DMS153 treated with DMSO at 0.1 percent for 48 hours (cell line): ENCODE data around the gene RERE.
"Not testable (repeated sequence)": the region's sequence is repeated elsewhere in the genome, so short reads cannot be mapped to it uniquely, and the experiment has no call there.

Experiments used
- DNase-seq: peaks from one replicate; lab custom pipeline; 2025; ENCODE audit not compliant: unreplicated experiment; lab: John Stamatoyannopoulos, UW

RERE gene

DNA sequence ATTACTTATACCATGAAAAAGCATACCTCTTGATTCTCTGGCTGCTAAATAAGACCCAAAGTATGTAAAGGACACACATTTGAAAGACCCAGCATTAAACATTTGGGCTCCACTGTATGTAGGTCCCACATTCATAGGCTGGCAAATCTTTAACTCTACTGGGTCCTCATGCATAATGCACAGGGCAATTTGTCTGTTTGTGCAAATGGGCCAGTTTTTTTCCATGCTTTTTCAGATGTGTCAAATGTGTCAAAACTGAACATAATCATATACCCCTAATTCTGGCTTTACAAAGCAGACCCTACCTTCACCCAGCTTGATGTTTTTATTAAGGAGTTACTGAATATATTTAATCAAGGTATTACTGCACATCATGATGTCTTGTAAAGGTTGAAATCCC, 63.7 kb downstream of the RERE start:
- DNase-seq = no peak

DNA sequence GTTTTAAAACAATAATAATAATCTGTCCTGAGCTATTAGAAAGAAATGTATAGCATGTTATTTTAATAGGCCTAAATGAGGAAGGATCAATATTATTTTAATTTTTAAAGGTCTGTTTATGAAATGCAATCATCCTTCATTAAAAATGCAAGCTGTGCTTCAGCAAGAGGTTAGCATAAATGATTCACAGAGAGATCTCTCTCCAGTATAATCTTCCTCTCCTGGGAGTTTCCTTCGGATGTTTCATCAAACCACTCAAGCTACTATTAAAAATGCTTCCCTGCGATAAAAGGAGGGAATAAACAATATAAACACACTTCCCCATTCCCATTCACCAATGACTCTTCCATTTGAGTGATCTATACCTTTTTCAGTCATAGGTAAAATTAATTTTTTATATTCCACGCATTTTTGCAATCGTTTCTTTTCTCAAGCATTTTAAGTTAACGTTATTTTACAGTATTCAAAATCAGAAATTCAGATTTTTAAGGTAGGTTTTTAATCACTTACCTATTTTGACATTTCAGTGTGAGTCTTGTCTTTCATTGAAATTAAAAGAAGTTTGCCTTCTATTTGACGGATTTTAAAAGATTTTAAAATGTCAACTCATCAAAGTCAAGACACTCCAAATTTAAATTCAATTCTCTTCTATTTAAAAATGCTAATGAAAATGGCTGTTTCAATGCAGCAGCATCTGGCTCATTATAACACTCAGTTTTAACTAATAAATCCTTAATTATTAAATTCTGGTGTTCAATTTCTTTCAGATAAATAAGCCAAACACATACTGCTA, 64.3 kb downstream of the RERE start:
- DNase-seq = no peak

DNA sequence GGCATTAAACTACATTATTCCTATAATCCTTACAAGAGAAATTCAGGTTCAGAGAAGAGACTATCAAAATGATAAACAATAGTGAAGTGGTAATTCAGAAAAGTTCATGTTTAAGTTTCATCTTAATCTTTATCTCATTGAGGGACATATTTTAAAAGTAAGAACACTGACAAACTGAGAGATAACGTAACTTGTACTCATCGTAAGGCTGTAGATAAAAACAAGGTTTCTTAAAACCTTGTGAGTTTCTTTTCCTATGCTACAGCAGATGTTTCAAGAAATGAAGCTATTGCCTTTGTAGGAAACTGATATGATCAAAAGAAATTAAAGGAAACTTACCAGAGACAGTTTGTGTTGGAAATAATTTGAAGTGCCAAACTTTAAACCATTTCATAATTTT, 65.0 kb downstream of the RERE start:
- no peak for DNase-seq

DNA sequence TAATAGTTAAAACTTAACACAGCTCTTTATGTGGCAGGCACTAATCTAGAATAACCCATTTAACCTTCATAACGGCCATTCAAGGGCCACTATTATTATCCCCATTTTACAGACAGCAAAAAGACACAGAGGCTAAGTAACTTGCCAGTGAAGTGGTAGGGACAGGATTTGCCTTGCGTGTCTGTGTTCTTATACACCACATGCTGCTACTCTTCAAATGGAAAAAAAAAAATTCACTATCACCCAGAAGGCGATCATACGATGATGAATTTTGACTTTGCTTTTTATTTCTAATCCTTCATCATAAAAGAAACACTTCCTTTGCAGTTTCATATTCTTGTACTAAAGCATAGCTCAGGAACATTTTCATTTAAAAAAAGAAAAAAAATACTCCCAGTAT, 65.5 kb downstream of the RERE start:
- DNase-seq = no peak

DNA sequence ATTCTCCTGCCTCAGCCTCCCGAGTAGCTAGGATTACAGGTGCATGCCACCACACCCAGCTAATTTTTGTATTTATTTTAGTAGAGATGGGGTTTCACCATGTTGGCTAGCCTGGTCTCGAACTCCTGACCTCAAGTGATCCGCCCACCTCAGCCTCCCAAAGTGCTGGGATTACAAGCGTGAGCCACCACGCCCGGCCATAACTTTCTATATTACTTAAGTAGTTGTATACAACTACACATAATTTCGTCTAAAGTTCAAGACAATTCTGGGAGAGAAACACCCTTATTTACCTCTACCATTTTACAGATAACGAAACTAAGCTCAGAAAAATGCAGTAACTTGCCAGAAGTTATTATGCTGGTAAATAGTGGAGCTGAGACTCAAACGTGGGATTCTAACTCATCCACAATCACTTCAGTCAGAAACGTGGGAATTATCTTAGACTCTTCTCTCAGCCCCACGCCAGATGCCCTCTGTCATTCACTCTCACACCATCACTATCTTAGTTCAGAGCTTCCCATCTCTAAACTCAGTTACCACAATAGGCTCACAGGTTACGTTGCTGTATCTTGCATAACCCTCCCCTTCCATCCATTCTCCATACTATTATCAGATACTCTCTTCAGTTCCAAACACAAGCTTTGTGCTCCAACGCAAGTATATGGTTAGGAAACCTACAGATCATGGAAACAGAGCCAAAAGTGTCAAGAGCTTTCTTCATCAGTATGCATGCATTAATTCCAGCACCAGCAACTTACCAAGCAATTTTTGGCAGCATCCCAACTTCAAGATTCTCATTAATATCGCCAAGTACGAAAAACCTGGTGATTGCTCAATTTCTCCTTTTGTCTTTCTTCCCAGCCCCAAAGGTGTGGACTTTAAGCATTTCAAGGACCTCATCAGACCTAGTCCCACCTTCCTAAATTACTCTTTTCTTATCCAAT, 69.3 kb downstream of the RERE start:
- no peak for DNase-seq

DNA sequence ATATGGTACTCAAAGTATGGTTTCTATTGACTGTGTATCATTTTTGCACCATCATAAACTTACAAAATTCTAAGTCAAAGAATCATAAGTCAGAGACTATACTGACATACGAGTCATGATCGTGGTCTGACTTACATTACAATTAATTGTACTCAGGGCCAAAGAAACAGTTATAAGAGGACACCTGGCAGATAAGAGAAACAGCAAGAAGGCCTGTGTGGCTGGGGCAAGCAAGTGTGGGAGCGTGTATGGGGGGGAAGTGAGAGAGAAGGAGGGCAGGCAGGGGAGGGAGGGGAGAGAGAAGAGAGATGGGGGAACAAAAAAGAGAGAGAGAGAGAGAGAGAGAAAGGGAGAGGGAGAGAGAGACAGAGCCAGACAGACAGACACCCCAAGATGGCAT, 70.9 kb downstream of the RERE start:
- DNase-seq = no peak

DNA sequence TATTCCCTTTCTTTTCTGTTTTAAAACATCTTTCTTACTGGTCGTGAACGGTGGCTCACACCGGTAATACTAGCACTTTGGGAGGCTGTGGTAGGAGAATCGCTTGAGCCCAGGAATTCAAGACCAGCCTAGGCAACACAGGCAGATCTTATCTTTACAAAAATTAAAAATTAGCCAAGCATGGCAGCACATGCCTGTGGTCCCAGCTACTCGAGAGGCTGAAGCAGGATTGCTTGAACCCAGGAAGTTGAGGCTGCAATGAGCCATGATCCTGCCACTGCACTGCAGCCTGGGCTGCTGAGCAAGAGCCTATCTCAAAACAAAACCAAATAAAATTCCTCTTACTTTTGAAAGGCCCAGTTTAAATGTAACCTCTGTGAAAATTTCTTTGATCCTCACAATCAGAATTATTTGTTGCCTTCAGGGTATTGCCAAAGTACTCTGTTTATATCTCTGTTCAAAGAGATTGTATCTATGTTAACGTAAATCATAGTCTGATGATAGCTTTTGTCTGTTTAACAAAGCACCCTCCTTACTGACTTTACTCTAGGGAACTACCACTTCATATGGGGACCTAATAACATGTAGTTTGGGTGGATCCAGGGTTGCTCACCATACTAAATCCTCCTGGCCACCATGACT, 71.6 kb downstream of the RERE start:
- no peak for DNase-seq

DNA sequence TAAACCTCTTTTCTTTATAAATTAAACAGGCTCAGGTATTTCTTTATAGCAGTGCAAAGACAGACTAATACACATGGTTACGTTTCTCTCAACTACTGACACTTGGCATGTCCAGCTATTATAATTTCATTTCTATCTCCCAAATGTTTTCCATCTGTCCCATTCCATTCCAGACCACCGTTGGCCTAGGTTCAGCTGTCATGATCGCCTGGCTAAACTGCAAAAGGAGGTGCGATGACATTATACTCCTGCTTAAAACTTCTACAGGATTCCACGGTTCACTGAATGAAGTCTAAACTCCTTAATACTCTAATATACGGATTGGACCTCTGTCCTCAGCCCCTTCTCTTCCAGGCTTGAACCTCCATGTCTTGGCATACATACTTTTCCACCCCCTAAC, 72.1 kb downstream of the RERE start:
- no peak for DNase-seq

DNA sequence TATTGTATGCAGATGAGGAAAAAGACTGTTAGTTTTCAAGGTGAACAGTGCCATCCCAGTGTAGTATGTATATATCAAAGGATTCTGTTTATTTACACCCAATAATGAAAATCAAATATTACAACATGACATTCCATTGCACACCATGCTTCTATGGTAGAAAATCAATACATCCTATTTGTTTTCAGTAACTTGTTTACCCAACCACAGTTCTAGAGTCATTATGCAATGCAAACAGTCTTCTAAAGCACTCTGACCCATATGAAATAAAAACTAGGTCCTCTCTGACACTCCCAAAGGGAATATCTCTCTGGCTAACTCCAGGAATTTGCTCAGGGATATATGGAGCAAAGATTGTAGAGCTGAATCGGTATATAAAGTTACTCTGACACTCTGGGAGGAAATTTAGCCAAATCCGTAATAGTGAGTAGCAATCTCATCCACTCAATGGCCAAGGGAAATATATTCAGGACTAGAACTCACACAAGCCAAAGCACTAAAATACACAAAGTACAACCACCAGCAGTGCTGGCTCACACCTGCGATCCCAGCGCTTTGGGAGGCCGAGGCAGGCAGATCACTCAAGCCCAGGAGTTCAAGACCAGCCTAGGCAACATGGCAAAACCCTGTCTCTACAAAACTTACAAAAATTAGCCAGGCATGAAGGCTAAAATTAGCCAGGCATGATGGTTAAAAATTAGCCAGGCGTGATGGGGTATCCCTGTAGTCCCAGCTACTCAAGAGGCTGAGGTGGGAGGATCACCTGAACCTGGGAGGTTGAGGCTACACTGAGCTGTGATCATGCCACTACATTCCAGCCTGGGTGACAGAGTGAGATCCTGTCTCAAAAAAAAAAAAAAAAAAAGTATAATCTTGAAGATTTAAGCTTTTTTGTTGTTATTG, 75.2 kb downstream of the RERE start:
- DNase-seq = no peak

DNA sequence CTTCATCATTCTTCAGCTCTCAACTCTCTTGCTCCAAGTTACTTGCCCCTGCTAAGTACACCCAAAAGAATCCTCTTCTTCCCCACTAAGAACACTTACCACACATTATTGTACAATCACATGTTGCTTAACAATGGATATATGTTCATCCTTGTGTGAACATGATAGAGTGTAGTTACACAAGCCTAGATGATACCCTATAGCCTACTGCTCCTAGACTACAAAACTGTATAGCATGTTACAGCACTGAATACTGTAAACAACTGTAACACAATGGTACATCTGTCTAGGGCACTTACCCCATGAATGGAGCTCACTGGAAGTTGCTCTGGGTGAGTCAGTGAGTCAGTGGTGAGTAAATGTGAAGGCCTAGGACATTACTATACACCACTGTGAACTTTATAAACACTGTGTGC, 77.4 kb downstream of the RERE start:
- no peak for DNase-seq

DNA sequence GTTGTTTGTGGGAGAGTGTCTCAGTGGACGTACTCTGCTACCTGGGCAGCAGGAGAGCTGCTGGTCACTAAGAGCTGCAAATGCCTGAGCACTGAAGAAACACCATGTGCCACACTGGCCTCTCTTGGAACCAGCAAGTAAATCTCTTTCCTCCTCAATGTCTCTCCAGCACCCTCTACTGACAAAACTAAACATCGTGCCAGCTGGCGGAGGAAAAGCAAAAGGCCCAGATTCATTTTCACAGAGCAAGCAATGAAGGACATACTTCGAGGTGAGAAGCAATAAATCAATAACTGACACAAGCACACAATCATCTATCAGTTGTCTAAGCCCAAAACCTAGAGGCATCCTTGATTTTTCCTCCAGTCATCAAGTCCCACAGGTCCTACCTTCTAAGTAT, 78.1 kb downstream of the RERE start:
- DNase-seq = no peak

DNA sequence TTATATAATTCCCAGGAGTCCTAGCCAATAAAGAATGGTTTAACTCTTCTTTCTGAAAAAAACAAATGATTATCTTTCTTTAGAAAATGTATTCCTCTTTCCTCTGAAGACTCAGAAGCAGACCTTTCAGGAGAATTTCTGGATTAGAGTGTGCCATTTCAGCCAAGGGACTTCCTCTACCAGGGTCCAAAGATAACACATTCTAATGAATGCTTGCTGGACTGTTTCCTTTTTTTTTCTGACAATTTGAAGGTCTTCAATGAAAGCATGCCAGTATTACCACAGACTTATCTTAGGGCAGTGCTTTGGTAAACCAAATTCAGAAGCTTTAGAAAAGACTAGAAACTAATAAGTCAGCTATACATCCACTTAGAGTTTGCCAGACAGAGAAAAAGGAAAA, 80.5 kb downstream of the RERE start:
- DNase-seq = no peak

DNA sequence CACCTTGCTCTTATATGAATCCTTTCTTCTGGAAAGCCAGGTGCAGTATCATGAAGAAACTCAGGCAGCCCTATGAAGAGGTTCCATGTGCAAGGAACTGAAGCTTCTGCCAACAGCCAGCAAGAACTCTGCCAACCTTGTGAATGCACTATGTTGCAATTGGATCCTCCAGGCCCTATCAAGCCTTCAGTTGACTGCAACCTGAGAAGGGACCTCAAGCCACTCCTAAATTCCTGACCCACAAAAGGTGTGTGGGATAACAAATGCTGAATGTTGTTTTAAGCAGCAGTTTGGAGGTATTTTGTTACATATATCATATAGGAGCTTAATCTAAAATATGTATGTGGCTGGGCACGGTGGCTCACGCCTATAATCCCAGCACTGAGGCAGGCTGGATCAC, 84.0 kb downstream of the RERE start:
- DNase-seq = no peak

DNA sequence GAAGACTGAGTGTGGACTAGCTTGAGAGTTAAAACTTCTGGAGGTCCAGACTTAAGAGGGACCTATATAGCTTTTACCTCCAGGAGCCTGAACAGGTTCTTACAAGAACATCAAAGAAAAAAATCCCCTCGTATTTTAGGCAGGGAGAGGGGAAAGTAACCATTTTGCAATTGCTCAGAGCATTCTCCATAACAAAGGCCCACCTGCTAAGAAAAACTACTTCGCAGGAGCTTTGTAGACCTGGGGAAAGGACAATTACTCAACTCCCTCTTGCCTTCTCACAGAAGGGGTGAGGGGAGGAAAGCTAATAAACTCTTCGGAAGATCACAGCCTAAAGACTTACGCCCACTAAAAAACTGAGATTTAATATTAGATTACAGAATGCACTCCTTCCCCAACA, 86.3 kb downstream of the RERE start:
- DNase-seq = no peak

DNA sequence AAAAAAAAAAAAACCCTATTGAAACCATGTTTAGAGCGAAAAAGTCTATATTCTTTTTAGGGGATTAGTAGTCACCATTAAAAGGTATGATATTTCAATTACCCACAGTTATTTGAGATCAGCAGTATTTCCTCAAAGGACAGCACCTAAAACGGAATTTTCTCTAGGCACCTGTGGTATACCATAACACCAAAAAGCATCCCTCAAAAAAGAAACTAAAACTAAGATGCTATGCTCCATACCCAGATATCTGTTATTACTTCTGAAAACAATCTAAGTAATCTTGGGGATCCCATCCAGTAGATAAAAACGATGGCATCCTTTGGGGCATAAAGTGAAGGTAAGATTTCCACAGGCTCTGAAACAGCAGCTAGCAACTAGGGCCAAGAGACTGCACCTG, 89.0 kb downstream of the RERE start:
- no peak for DNase-seq

DNA sequence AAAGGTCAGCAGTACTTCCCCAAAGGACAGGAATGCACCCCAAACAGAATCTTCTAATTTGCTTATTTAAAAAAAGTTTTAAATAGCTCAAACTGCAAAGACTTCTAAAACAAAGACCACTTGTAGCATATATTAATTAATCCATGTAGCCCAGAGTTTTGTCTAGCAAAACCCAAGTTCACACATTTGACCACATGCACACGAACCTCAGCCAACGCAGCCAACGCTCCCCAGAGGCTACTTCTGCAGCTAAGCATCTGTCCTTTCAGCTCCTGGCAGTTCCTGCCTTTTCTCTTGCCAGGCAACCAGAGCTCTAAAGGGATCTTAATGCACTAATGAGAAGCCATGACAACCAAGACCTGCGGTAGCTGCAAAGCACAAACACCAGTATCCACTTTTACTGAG, 89.6 kb downstream of the RERE start:
- DNase-seq = no peak

DNA sequence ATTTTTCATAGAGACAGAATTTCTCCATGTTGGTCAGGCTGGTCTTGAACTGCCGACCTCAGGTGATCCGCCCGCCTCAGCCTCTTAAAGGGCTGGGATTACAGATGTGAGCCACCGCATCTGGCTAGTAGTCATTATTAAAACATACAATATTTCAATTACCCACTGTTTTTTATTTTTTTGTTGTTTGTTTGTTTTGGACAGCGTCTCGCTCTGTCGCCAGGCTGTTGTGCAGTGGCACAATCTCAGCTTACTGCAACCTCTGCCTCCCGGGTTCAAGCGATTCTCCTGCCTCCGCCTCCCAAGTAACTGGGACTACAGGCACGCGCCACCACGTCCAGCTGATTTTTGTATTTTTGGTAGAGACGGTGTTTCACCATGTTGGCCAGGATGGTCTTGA, 90.1 kb downstream of the RERE start:
- DNase-seq = not testable (repeated sequence)

DNA sequence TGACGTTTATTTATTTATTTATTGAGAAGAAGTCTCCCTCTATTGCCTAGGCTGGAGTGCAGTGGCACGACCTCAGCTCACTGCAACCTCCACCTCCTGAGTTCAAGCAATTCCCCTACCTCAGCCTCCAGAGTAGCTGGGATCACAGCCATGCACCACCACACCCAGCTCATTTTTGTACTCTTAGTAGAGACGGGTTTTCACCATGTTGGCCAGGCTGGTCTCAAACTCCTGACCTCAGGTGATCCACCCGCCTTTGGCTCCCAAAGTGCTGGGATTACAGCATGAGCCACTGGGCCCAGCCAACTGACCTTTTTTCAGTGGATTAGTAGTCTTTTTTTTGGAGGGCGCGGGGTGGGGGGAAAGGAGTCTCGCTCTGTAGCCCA, 90.6 kb downstream of the RERE start:
- DNase-seq = not testable (repeated sequence)

DNA sequence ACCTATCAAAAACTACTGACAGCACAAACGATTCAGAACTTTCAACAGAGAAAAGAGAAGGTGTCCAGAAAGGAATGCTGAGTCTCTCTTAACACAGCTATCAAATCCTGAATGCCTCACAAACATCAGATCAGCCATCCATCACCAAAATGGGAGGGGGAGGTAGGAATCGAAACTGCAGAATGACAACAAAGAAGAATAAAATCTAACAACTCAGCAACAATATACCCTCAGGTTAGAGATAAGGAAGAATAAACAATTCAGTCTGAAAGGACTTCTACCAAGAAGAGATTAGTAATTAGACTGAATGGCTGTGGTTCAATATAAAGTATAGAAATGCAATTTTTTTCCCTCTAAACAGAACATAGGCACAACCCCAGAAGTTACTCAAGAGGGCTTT, 94.4 kb downstream of the RERE start:
- peak; percentile 54 for DNase-seq

DNA sequence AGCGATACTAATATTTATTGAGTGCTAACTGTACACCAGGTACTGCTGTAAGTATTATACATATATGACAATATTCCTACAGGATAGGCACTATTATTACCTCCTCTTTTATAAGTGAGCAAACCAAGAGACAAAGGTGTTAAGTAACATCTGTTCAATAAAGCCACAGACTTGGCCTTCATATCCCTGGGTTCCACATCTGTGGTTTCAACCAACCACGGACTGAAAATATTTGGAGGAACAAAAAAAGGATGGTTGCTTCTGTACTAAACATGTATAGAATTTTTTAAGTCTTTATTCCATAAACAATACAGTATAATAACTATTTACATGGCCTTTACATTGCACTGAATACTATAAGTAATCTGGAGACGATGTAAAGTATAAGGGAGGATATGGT, 95.1 kb downstream of the RERE start:
- DNase-seq = no peak
